ENCODE measurements around the gene AGAP1. TPM values are rescaled to one million over a fixed set of nuclear protein-coding genes. Genes with fewer than 3 reads are reported as not detected.

The AGAP1 gene
- total RNA-seq, 1 donor from 2014 or later, result 43.8 TPM

DNA sequence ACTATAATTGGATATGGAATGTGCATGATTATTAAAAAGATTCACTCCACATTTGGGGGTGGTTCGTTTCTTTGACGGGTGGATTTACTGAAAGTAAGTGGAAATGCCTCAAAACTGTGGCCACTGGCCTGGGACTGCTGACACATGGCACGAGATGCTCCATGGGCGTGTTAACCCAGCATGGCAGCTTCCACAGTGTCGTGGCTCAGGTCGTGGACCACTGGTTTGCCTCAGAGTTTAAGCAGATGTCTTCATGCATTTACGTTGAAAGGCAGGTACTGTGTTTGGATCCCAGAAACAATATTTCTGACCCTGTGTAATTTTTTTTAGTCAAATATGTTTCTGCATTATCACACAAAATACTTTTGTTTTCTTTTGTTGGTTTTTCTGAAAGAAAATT is 432.4 kb downstream of the AGAP1 start:
- no peak overlapping the region for H3K27ac Mint-ChIP-seq (ENCODE audit: unreplicated experiment)
- no peaks in the 10 kb centered on the region for H3K27me3 Mint-ChIP-seq (ENCODE audit: unreplicated experiment)
- TF ChIP-seq, protein P1, sequence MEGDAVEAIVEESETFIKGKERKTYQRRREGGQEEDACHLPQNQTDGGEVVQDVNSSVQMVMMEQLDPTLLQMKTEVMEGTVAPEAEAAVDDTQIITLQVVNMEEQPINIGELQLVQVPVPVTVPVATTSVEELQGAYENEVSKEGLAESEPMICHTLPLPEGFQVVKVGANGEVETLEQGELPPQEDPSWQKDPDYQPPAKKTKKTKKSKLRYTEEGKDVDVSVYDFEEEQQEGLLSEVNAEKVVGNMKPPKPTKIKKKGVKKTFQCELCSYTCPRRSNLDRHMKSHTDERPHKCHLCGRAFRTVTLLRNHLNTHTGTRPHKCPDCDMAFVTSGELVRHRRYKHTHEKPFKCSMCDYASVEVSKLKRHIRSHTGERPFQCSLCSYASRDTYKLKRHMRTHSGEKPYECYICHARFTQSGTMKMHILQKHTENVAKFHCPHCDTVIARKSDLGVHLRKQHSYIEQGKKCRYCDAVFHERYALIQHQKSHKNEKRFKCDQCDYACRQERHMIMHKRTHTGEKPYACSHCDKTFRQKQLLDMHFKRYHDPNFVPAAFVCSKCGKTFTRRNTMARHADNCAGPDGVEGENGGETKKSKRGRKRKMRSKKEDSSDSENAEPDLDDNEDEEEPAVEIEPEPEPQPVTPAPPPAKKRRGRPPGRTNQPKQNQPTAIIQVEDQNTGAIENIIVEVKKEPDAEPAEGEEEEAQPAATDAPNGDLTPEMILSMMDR (IDR thresholded peaks at IDR 0.05), result no peak
- no peaks in the 10 kb centered on the region for H3K9me3 Mint-ChIP-seq (ENCODE audit: unreplicated experiment)
- H3K4me1 Mint-ChIP-seq (ENCODE audit: unreplicated experiment), result no peaks in the 10 kb centered on the region
- H3K36me3 Mint-ChIP-seq (ENCODE audit: unreplicated experiment), result no peaks in the 10 kb centered on the region
- DNase-seq (ENCODE audit: extremely low spot score, unreplicated experiment), result no peak
- no peak overlapping the region for H3K4me3 Mint-ChIP-seq (ENCODE audit: unreplicated experiment)

DNA sequence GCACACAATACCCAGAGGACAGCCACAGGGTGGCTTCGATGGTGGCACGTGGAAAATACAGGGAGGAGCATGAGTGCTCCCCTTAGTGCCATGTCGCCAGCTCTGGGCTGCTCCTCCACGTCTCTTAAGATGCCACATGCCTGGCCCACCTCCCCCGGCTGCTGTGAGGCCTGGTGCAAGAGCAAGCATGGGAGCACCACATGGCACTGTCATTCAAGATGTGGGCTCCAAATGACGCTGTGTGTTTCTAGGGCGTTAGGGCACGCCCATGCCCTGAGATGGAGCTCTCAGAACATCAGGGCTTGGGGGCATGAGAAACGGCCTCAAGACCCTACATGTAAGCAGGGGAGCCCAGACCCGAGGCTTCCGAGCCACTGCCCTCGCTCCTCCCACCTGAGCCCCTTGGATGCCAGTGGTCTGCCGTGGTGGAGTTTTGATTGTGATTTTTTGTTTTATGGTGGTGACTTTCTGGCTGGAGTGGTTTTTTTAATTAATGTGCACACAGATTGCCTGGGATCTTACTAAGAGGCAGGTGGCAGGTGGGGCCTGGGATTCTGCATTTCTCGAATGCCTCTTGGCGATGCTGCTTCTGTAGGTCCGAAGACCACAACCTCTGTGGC is 435.0 kb downstream of the AGAP1 start:
- H3K27me3 Mint-ChIP-seq (ENCODE audit: unreplicated experiment), result no peaks in the 10 kb centered on the region
- H3K9me3 Mint-ChIP-seq (ENCODE audit: unreplicated experiment), result no peaks in the 10 kb centered on the region
- H3K36me3 Mint-ChIP-seq (ENCODE audit: unreplicated experiment), result peaks cover 4% of the 10 kb centered on the region
- TF ChIP-seq, protein P1 (IDR thresholded peaks at IDR 0.05), result no peak
- H3K27ac Mint-ChIP-seq (ENCODE audit: unreplicated experiment), result no peak overlapping the region
- H3K4me3 Mint-ChIP-seq (ENCODE audit: unreplicated experiment), result no peak overlapping the region
- DNase-seq (ENCODE audit: extremely low spot score, unreplicated experiment), result no peak
- H3K4me1 Mint-ChIP-seq (ENCODE audit: unreplicated experiment), result no peaks in the 10 kb centered on the region

DNA sequence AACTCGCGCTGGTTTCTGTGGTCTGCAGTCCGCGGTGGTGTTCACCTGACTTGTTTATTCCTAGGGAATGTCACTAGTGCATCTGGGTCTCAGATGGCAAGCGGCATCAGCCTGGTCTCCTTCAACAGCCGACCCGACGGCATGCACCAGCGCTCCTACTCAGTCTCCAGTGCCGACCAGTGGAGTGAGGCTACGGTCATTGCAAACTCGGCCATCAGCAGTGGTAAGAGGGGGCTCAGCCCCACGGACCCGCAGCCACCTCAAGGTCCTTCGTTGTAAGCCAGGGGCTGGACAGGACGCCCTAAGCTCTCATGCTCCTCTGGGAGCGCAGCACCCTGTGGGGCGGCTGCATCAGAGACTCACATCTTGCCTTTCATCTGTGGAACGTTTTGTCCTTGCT is 436.9 kb downstream of the AGAP1 start:
- H3K27me3 Mint-ChIP-seq (ENCODE audit: unreplicated experiment), result no peaks in the 10 kb centered on the region
- H3K27ac Mint-ChIP-seq (ENCODE audit: unreplicated experiment), result no peak overlapping the region
- H3K4me1 Mint-ChIP-seq (ENCODE audit: unreplicated experiment), result no peaks in the 10 kb centered on the region
- no peak overlapping the region for H3K4me3 Mint-ChIP-seq (ENCODE audit: unreplicated experiment)
- DNase-seq (ENCODE audit: extremely low spot score, unreplicated experiment), result no peak
- H3K36me3 Mint-ChIP-seq (ENCODE audit: unreplicated experiment), result peaks cover 4% of the 10 kb centered on the region
- TF ChIP-seq, protein P1 (IDR thresholded peaks at IDR 0.05), result no peak
- no peaks in the 10 kb centered on the region for H3K9me3 Mint-ChIP-seq (ENCODE audit: unreplicated experiment)

DNA sequence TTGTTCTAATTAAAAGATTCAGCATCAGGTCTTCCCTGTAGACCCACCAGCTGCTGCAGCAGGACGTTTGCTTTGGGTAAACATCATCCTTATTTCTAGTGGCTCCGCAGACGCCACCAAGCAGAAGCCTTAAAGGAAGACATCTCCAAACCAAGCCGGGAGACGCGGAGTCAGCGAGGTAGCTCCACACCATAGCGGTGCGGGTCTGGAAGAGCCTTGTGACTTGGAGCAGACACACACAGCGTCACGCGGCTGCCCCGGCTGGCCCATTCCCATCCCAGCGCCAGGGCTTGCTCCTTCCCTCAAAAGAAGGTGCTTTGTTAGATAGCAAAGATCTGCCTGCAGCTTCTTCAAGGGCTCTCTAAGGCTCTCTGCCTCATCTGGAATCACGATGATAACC is 437.8 kb downstream of the AGAP1 start:
- Mint-ChIP-seq H3K27me3 (ENCODE audit: unreplicated experiment) (no peaks in the 10 kb centered on the region), H3K27ac (ENCODE audit: unreplicated experiment) (no peak overlapping the region), H3K4me1 (ENCODE audit: unreplicated experiment) (peaks cover 2% of the 10 kb centered on the region), H3K36me3 (ENCODE audit: unreplicated experiment) (peaks cover 13% of the 10 kb centered on the region), H3K9me3 (ENCODE audit: unreplicated experiment) (peaks cover 7% of the 10 kb centered on the region), H3K4me3 (ENCODE audit: unreplicated experiment) (no peak overlapping the region)
- TF ChIP-seq, protein P1 (IDR thresholded peaks at IDR 0.05), result no peak
- DNase-seq (ENCODE audit: extremely low spot score, unreplicated experiment), result no peak

DNA sequence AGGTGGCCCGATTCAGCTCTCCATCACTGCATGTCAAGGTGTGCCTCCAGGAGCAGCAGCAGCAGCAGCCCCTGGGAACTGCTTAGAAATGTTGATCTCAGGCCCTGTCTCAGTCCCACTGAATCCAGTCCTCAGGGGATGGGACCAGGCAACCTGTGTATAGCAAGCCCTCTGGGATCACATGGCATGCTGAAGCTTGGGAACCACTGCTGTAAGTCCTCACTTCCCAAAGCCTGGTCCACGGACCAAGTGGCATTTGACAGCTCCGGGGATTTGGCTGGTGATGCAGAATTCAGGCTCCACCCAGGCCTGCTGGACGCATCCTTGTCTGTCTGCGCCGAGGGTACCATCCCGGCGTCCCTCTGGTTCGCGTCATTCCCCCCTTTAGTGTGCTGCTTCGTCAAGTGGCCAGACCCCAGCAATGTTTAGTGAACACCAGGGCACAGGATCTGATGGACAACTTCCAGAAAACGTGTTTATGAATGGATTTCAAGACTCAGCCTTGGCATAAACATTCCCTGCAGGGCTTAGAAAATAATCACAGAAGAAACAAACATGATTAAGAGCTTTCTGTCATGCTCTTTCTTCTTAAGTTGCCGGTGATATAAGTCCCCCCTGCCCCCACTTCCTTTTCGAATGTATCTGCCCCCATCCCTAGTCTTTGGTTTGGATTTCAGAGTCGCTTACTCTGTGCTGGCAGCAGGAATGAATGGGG is 440.4 kb downstream of the AGAP1 start:
- Mint-ChIP-seq H3K27me3 (ENCODE audit: unreplicated experiment) (no peaks in the 10 kb centered on the region), H3K9me3 (ENCODE audit: unreplicated experiment) (peaks cover 8% of the 10 kb centered on the region), H3K36me3 (ENCODE audit: unreplicated experiment) (peaks cover 18% of the 10 kb centered on the region), H3K4me1 (ENCODE audit: unreplicated experiment) (peaks cover 22% of the 10 kb centered on the region), H3K4me3 (ENCODE audit: unreplicated experiment) (no peak overlapping the region), H3K27ac (ENCODE audit: unreplicated experiment) (no peak overlapping the region)
- no peak for DNase-seq (ENCODE audit: extremely low spot score, unreplicated experiment)
- TF ChIP-seq, protein P1 (IDR thresholded peaks at IDR 0.05), result no peak

Data from osteocyte (in vitro differentiated cells).